BLaER1 (cell line): ENCODE measurements around the gene NUP210L.

Experiments
- H3K27ac ChIP-seq: shearing (Covaris generic); formaldehyde crosslinking; 2 replicates; pipeline ENCODE4 v1.8.1; 2022
- H3K27me3 ChIP-seq: shearing (Covaris generic); formaldehyde crosslinking; 2 replicates; pipeline ENCODE4 v1.8.1; 2022
- H3K36me3 ChIP-seq: shearing (Covaris generic); formaldehyde crosslinking; 2 replicates; pipeline ENCODE4 v1.8.1; 2022
- H3K4me1 ChIP-seq: shearing (Covaris generic); formaldehyde crosslinking; 2 replicates; pipeline ENCODE4 v1.8.1; 2022
- H3K4me2 ChIP-seq: shearing (Covaris generic); formaldehyde crosslinking; 2 replicates; pipeline ENCODE4 v1.8.1; 2022
- H3K4me3 ChIP-seq: shearing (Covaris generic); formaldehyde crosslinking; 2 replicates; pipeline ENCODE4 v1.8.1; 2022
- H3K9ac ChIP-seq: shearing (Covaris generic); formaldehyde crosslinking; 2 replicates; pipeline ENCODE4 v1.8.1; 2022
- H3K9me3 ChIP-seq: shearing (Covaris generic); formaldehyde crosslinking; 2 replicates; pipeline ENCODE4 v1.8.1; 2022
- H4K20me1 ChIP-seq: shearing (Covaris generic); formaldehyde crosslinking; 2 replicates; pipeline ENCODE4 v1.8.1; 2022
- Cebpa-rat ChIP-seq: shearing (Covaris generic); IDR thresholded peaks from 2 replicates; pipeline ENCODE4 v1.8.1; 2022

The NUP210L gene

DNA sequence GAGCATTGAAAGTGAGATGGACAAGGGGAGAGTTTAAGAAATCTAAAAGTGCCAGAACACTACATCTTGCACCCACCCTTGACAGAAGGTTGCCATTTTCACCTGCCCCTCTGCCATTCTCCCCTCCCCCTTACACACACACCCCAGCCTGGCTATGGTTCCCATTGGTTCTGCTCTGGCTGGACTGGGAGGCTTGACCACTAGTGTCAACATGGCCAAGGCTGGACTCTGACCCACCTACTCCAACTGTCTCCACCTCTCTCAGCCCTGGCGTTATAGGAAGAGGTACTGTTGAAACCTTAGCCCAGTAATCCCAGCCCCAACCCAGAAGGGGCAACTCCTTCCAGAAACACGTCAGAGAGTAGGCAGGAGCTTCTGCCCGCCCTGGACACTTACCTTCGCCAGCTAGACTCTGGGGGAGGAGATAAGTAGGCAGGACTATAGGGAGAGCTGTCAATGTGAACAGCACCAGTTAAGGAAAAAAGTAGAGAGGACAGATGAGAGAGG is 201.0 kb downstream of the NUP210L start:
- H3K9ac ChIP-seq: no peak overlapping the region
- H3K4me2 ChIP-seq: no peak overlapping the region
- no peak overlapping the region for H3K4me3 ChIP-seq
- H4K20me1 ChIP-seq: peaks cover 67% of the 10 kb centered on the region
- H3K27ac ChIP-seq: no peak overlapping the region
- no peak for TF ChIP-seq Cebpa-rat
- H3K36me3 ChIP-seq: peaks cover 64% of the 10 kb centered on the region
- no peaks in the 10 kb centered on the region for H3K27me3 ChIP-seq
- no peaks in the 10 kb centered on the region for H3K9me3 ChIP-seq
- H3K4me1 ChIP-seq: peaks cover 45% of the 10 kb centered on the region

DNA sequence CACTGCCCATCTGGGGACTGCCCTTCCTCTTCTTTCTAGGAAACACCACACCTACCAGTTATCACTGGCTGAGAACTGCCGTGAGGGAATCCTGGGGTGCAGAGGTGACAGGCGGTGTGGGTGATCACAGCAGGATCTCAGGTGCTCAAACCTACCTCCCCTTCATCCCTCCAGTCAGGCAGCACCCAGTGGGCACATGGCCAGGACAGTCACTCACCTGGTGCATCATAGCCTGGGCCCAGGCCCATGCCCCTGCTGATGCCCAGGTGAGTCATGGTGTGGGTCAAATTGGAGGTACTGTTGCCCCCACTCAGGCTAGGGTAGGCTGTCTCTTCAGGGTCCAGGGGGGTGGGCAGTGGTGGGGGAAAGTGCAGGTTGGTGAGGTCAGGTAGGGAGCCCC is 203.1 kb downstream of the NUP210L start:
- no peaks in the 10 kb centered on the region for H3K9me3 ChIP-seq
- H4K20me1 ChIP-seq: peaks cover 54% of the 10 kb centered on the region
- H3K9ac ChIP-seq: no peak overlapping the region
- H3K4me3 ChIP-seq: no peak overlapping the region
- no peak for TF ChIP-seq Cebpa-rat
- peaks cover 43% of the 10 kb centered on the region for H3K4me1 ChIP-seq
- no peaks in the 10 kb centered on the region for H3K27me3 ChIP-seq
- H3K36me3 ChIP-seq: peaks cover 84% of the 10 kb centered on the region
- no peak overlapping the region for H3K27ac ChIP-seq
- no peak overlapping the region for H3K4me2 ChIP-seq

DNA sequence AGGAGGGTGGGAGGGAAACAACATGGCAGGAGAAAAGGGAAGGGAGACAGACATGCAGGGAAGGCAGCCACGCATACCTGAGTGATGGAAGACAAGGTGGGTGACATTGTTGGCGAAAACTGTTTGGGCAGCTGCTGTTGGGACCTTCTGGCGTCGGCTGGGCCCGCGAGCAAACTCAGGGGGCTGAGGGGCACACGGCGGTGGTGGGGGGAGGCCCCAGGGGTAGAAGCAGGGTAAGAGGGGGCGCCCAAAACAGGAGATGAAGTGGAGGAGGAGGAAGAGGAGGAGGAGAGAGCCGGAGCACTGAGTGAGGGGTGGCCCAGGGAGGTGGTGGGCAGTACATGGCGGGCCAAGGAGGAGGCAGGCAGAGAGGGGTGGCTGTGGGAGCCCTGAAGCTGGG is 203.7 kb downstream of the NUP210L start:
- H3K9me3 ChIP-seq: no peaks in the 10 kb centered on the region
- no peaks in the 10 kb centered on the region for H3K27me3 ChIP-seq
- H4K20me1 ChIP-seq: peaks cover 48% of the 10 kb centered on the region
- no peak overlapping the region for H3K4me3 ChIP-seq
- peaks cover 84% of the 10 kb centered on the region for H3K36me3 ChIP-seq
- no peak overlapping the region for H3K27ac ChIP-seq
- no peak overlapping the region for H3K9ac ChIP-seq
- peaks cover 39% of the 10 kb centered on the region for H3K4me1 ChIP-seq
- H3K4me2 ChIP-seq: no peak overlapping the region
- no peak for TF ChIP-seq Cebpa-rat

DNA sequence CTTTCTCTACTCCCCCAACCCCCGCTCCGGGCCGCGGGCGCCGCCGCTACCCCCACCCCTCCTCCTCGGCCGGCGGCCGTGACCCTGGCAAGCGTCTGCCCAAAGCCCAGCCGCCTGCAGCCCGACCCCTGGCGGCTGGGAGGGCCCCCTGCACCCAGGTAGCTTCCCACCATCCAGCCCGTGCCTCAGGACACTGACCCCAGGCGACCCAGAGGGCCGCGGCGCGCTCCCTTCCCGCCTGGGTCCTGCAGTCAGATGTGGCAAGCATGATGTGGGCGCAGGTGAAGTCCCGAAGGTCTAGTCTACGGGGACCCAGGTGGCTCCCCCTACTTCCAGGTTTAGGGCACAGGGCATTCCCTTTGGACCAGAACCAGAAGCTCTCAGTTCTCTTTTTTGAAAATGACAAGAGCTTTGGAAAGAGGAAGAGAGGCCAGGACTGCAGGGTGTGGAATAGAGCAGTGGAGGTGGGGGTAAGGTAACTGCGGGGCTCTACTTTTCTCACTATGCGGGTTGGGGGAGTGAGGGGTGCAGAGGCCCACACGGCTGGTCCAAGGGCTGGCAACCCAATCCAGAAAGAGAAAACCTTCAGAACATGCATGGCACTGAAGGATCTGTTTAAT is 208.1 kb downstream of the NUP210L start, which contains the start of gene DENND4B:
Gene DENND4B, minus strand, starts transcription at position 97 of the 620 bp plus-strand sequence. CDS start 2,344 bp downstream, outside the sequence.
- H3K9me3 ChIP-seq: no peaks in the 10 kb centered on the region
- H3K4me1 ChIP-seq: peaks cover 50% of the 10 kb centered on the region
- H4K20me1 ChIP-seq: peaks cover 6% of the 10 kb centered on the region; the same call in 1 of the 2 replicates
- H3K9ac ChIP-seq: peak within 1 kb of the TSS; percentile 99
- no peak for TF ChIP-seq Cebpa-rat
- H3K36me3 ChIP-seq: peaks cover 73% of the 10 kb centered on the region
- H3K4me2 ChIP-seq: peak within 1 kb of the TSS; percentile 97
- no peaks in the 10 kb centered on the region for H3K27me3 ChIP-seq
- peak within 1 kb of the TSS; percentile 92 for H3K4me3 ChIP-seq
- H3K27ac ChIP-seq: peak within 1 kb of the TSS; percentile 100

DNA sequence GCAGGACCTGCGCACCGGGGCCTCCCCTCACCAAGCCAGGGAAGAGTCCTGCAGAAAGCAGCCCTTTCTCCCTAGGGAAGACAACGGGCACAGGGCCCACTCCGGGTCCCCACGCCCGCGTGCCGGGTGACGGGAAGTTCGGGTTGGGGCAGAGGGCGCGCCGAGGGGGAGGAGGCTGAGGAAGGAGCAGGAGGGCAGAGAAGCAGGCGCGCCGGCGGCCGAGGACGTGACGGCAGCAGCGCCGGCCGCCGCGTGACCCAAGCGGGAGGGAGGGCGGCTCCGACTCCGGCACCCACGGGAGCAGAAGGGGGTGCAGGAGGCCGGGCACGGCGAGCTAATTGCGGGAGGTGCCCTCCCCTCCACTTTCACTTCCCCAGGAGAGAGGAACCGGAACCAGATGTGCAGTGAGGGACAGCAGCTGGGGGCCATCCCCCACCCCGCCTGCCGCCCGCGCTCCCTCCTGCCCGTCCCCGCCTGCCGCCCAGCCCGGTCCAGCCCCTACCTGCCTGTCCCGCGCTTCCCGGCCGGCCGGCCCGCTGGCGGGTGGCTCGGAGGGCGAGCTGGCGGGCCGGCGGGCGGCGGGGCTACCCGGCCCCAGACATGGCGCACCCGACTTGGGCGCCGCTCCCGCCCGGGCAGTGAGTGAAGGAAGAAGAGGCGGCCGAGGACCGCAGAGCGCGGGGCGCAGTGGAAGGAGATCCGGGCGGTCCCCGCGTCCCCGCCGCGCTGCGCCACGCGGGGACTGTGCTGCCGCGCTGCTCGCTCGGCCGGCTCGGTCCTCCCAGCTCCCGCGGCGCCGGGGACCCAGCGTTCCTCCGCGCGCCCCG is 208.9 kb downstream of the NUP210L start:
- peaks cover 3% of the 10 kb centered on the region for H4K20me1 ChIP-seq
- no peaks in the 10 kb centered on the region for H3K27me3 ChIP-seq
- H3K9me3 ChIP-seq: no peaks in the 10 kb centered on the region
- H3K4me1 ChIP-seq: peaks cover 57% of the 10 kb centered on the region
- H3K9ac ChIP-seq: peak overlapping the region; percentile 99
- H3K4me3 ChIP-seq: peak overlapping the region; percentile 92
- peaks cover 73% of the 10 kb centered on the region for H3K36me3 ChIP-seq
- H3K27ac ChIP-seq: peak overlapping the region; percentile 100
- peak overlapping the region; percentile 97 for H3K4me2 ChIP-seq
- no peak for TF ChIP-seq Cebpa-rat

DNA sequence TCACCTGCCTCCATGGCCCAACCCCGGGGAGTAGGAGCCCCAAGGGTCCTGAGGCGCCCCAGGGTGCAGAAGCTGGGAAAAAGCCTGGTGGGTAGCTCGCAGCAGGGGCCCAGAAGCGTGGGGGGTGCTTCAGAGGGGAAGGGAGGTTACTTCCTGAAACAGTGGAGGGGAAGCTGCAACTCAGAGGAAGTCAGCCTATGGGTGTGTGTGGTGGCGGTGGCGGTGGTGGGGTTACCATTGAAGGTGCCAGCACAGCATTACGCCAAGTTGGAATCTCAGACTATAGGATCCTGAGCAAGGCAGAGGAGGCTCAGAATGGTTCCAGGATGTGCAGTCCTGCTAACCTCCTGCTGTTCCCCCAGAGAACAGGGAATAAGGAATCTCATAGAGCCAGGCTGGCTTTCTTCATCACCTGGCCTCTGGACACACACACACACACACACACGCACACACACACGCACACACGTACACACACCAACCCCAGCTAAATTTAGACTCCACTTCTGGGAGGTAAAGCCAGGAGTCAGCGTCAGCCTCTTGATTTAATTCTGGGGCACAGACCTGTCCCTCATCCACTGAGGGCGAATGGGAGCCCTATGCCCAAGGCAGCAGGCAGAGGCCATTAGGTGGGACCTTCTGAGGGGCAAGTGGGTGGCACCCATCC is 209.6 kb downstream of the NUP210L start:
- Histone ChIP-seq H3K27ac (peak overlapping the region; percentile 100), H3K4me3 (peak overlapping the region; percentile 92), H4K20me1 (peaks cover 10% of the 10 kb centered on the region), H3K36me3 (peaks cover 73% of the 10 kb centered on the region), H3K9me3 (no peaks in the 10 kb centered on the region), H3K4me2 (peak overlapping the region; percentile 97), H3K9ac (peak overlapping the region; percentile 99), H3K27me3 (no peaks in the 10 kb centered on the region), H3K4me1 (peaks cover 56% of the 10 kb centered on the region)
- no peak for TF ChIP-seq Cebpa-rat

DNA sequence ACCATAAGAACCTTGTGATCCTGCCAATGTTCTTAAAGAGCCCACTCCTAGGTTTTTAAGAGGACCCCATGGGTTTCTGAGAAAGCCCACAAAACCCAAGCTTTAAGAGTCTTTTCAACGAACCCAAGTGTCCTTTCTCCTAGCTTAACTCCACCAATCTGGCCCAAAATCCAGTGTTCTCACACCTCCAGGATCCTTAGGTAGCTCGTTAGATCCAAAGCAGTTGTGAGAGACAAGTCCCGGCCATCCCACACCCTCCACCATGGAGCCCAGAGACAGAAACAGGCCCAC is 210.1 kb downstream of the NUP210L start:
- Histone ChIP-seq H4K20me1 (peaks cover 15% of the 10 kb centered on the region), H3K4me3 (peak overlapping the region; percentile 92), H3K36me3 (peaks cover 73% of the 10 kb centered on the region), H3K9ac (peak overlapping the region; percentile 99), H3K27ac (peak overlapping the region; percentile 100), H3K9me3 (no peaks in the 10 kb centered on the region), H3K4me2 (peak overlapping the region; percentile 97), H3K27me3 (no peaks in the 10 kb centered on the region), H3K4me1 (peaks cover 51% of the 10 kb centered on the region)
- TF ChIP-seq Cebpa-rat: no peak

DNA sequence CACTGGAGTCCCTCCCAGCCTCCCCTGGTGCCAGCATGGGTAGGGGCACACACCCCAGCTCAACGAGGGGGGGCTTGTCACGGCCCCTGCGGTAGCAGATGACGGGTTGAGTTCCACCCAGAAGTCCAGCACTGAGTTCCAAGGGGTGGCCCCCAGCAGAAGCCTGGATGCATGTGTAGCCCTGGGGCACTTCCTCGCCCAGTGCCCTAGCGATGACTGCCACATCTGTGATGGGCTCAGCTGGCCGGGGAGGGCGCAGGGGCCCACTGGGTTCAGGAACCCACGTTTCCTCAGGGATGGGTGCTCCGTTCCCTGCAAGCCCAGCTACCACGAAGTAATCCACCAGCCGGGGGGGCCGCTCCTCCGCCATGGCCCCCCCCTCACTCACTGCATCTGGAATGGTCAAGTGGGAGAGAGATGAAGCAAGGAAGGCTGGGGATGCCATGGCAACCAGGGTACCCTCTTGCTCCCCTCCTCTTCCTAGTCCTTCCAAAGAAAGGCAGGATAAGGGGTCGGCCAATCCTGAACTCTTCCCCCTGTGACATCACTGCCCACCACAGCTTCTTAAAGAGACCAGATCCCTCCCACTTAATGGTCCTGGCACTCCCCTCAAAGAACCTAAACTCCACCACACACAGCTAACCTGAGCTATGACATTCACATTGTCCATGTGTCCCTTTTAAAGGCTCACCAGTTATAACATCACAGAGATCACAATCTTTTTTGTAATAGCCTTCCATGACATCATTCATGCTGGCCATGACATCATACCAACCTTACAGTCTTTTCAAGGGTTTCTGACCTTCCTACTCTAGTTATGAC is 210.7 kb downstream of the NUP210L start:
- H3K4me3 ChIP-seq: peak overlapping the region; percentile 92

More for the DNA sequence above, 210.7 kb downstream of the NUP210L start:
- Histone ChIP-seq H3K36me3 (peaks cover 73% of the 10 kb centered on the region), H3K4me2 (peak overlapping the region; percentile 97), H3K27me3 (no peaks in the 10 kb centered on the region), H3K4me1 (peaks cover 47% of the 10 kb centered on the region), H3K27ac (peak overlapping the region; percentile 100), H4K20me1 (peaks cover 15% of the 10 kb centered on the region), H3K9ac (peak overlapping the region; percentile 99), H3K9me3 (no peaks in the 10 kb centered on the region)
- no peak for TF ChIP-seq Cebpa-rat
